ENCODE measurements around the gene CIROP. TPM values are rescaled to one million over a fixed set of nuclear protein-coding genes. Genes with fewer than 3 reads are reported as not detected.
A peak's percentile ranks its signal among the peaks of the same experiment; 100 is the strongest.

CIROP gene
- total RNA-seq, 1 experiment from 2014 or later: 0.11 TPM

DNA sequence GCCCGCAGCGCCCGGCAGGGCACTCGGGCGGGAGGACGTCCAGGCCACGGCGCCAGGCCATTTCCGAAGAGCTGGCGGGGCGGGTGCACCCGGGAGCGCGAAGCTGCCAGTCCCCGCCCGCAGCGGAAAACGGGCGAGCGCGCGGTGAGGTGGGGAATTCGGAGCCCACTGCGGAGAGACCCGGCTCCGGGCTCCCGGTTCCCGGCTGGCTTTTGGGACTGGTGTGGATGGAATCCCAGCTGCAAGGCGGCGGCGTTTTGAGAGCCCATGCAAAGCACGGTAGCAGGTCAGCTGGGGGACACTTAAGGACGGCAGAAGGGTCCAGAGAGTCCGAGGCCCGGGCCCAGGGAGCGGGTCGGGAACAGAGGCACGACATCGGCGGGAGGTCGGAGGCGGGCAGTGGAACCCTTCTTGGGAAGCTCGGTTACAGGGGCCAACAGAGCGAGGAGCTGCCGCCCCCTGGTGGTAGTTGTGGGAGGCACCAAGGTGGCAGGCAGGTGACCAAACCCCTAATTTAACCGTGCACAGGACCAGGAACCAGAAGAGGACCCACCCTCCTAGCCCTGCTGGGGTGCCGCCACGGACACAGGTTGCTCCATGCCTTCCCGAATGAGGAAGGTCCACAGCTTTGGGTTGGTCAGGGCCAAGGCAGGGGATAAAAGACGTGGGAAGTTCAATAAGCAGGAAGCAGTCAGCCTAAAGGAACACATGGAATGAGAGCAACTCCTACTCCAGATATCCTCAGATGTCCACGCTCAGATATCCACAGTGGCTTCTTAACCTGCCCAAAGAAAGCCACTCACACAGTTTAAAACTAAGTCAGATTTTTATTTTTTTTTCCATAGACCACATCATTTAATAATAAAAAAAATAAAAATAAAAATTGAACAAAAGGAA is 46.8 kb downstream of the CIROP start (continued):
- TF ChIP-seq, protein P1, sequence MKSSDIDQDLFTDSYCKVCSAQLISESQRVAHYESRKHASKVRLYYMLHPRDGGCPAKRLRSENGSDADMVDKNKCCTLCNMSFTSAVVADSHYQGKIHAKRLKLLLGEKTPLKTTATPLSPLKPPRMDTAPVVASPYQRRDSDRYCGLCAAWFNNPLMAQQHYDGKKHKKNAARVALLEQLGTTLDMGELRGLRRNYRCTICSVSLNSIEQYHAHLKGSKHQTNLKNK (CRISPR knock-in tag; IDR thresholded peaks at IDR 0.05): peak; percentile 4; the same call in 1 of the 2 replicates
- TF ChIP-seq, protein P2, sequence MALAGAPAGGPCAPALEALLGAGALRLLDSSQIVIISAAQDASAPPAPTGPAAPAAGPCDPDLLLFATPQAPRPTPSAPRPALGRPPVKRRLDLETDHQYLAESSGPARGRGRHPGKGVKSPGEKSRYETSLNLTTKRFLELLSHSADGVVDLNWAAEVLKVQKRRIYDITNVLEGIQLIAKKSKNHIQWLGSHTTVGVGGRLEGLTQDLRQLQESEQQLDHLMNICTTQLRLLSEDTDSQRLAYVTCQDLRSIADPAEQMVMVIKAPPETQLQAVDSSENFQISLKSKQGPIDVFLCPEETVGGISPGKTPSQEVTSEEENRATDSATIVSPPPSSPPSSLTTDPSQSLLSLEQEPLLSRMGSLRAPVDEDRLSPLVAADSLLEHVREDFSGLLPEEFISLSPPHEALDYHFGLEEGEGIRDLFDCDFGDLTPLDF (CRISPR knock-in tag; IDR thresholded peaks at IDR 0.05): 0 out of 2 replicates have a peak, but pooled peaks have one; percentile 34
- TF ChIP-seq ETV6 (CRISPR knock-in tag; IDR thresholded peaks at IDR 0.05) (no peak), KAT7 (CRISPR knock-in tag; IDR thresholded peaks at IDR 0.05; ENCODE audit: borderline replicate concordance) (0 out of 2 replicates have a peak, but pooled peaks have one; percentile 18), PRRX2 (CRISPR knock-in tag; IDR thresholded peaks at IDR 0.05) (peak; percentile 43; the same call in 1 of the 2 replicates), OVOL2 (CRISPR knock-in tag; IDR thresholded peaks at IDR 0.05; ENCODE audit: borderline replicate concordance) (0 out of 2 replicates have a peak, but pooled peaks have one; percentile 19), EMX1 (CRISPR knock-in tag; IDR thresholded peaks at IDR 0.05) (peak; percentile 52)

DNA sequence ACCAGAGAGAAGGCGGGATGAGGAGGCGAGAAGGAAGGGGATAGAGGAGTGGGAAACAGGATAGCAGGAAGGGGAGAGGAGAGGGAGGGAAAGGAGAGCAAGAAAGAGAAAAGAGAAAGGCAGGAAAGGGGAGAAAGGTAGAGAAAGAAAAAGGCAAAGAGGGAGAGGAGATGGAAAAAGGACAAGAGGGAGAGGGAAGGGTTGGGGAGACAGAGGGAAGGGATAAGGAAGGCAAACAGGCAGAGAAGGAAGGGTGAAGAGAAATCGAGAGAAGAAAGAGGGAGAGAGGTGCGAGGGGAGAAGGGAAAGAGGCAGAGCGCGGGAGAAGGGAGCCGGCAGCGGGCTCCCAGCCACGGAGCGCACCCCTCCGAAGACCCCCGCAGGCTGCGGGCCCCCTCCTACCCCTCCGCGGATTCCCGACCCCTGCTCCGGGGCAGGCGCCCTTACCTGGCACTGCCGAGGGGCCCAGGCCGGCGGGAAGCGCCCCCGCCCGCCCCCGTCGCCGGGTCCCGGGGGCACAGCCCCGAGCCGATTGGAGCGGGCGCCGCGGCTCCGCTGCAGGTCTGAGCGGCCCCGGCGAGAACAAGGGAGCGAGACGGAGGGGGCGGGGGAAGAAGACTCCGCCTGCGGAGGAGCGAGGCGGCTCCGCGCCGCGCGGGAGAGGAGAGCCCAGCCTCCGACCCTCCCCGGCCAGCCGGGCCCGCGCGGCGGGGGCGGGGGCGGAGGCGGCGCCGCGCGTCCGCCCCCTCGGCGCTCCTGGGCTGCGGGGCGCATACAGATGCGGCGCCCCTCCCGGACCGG is 47.6 kb downstream of the CIROP start, which contains the start of gene CDH24:
TSS of gene CDH24 (minus strand) at position 565 of the 801 bp plus-strand sequence. CDS start 1,787 bp downstream, outside the sequence.
- CTCF ChIA-PET: interaction anchor here (0.5 to 8.8 kb wide), 46 partner anchors 11 to 1613 kb away, joined by 3 to 224 read pairs (median 6); partner anchors contain the start of genes ACIN1, AJUBA, C14orf119 and HAUS4
- peaks cover 24% of the 10 kb centered on the region for H3K36me3 Mint-ChIP-seq
- peak within 1 kb of the TSS; percentile 91 for H3K27ac Mint-ChIP-seq
- DNase-seq (ENCODE audit: low spot score): peak; percentile 80
- peak within 1 kb of the TSS; percentile 83 for H3K4me3 Mint-ChIP-seq
- TF ChIP-seq KAT7 (CRISPR knock-in tag; IDR thresholded peaks at IDR 0.05; ENCODE audit: borderline replicate concordance): 0 out of 2 replicates have a peak, but pooled peaks have one; percentile 19
- TF ChIP-seq TP53 (CRISPR knock-in tag; IDR thresholded peaks at IDR 0.05): 0 out of 2 replicates have a peak, but pooled peaks have one; percentile 44
- TF ChIP-seq, protein P3, sequence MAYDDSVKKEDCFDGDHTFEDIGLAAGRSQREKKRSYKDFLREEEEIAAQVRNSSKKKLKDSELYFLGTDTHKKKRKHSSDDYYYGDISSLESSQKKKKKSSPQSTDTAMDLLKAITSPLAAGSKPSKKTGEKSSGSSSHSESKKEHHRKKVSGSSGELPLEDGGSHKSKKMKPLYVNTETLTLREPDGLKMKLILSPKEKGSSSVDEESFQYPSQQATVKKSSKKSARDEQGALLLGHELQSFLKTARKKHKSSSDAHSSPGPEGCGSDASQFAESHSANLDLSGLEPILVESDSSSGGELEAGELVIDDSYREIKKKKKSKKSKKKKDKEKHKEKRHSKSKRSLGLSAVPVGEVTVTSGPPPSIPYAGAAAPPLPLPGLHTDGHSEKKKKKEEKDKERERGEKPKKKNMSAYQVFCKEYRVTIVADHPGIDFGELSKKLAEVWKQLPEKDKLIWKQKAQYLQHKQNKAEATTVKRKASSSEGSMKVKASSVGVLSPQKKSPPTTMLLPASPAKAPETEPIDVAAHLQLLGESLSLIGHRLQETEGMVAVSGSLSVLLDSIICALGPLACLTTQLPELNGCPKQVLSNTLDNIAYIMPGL (CRISPR knock-in tag; IDR thresholded peaks at IDR 0.05): no peak
- TF ChIP-seq, protein P4, sequence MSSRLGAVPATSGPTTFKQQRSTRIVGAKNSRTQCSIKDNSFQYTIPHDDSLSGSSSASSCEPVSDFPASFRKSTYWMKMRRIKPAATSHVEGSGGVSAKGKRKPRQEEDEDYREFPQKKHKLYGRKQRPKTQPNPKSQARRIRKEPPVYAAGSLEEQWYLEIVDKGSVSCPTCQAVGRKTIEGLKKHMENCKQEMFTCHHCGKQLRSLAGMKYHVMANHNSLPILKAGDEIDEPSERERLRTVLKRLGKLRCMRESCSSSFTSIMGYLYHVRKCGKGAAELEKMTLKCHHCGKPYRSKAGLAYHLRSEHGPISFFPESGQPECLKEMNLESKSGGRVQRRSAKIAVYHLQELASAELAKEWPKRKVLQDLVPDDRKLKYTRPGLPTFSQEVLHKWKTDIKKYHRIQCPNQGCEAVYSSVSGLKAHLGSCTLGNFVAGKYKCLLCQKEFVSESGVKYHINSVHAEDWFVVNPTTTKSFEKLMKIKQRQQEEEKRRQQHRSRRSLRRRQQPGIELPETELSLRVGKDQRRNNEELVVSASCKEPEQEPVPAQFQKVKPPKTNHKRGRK (CRISPR knock-in tag; IDR thresholded peaks at IDR 0.05; ENCODE audit: borderline replicate concordance): peak; percentile 87; the same call in 1 of the 2 replicates
- POLR2A ChIA-PET: interaction anchor here (0.6 to 2.6 kb wide), 14 partner anchors 11 to 128 kb away, joined by 3 to 13 read pairs (median 6); partner anchors contain the start of genes ACIN1, AJUBA, C14orf119 and PRMT5
- H3K27me3 Mint-ChIP-seq (ENCODE audit: low read depth): peaks cover 5% of the 10 kb centered on the region; the same call in 1 of the 2 replicates
- peaks cover 16% of the 10 kb centered on the region for H3K4me1 Mint-ChIP-seq
- no peaks in the 10 kb centered on the region for H3K9me3 Mint-ChIP-seq
- peak; percentile 31 for ATAC-seq

DNA sequence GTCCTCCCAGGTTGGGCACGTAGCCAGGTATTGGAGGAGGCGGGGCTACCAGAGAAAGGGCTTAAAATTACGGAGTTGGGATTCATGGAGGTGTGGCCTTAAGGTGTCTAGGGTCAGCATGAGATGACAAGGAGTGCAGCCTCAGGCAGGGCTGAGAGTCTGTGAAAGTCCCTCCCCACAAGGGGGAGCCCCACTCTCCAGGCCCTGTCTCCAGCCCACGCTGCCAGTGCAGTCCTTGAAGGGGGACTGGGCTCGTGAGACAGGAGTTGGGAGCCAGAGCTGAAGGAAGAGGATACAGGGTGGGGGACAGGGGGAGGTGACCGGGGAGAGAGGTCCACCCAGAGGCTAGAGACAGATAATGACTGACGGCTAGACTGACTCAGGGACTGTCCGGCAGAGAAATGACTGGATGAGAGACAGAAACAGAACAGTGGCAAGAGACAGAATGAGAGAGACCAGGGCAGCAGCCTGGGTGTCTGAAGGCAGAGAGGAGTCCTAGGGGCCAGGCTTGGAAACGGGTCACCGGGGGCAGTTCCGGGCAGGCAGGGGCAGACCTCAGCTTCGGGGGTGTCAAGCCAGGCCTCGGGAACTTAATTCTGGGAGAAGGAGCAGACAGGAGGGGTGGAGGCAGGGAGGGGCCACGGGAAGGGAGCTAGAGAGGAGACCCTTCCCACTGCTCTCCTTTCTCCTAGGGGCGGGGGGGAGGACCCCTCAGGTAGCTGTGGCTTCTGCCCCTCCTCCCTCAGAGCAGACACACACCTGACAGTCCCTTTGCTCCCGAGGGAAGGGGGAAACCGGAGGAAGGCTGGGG is 48.4 kb downstream of the CIROP start:
- ChIA-PET POLR2A (interaction anchor here (0.7 to 1.7 kb wide), 4 partner anchors 39 to 74 kb away, joined by 4 to 5 read pairs (median 4); partner anchors contain the start of genes ACIN1, AJUBA and C14orf119), CTCF (interaction anchor here (0.8 to 8.8 kb wide), 21 partner anchors 12 to 126 kb away, joined by 3 to 224 read pairs (median 9); partner anchors contain the start of genes ACIN1, AJUBA, C14orf119 and HAUS4)
- Mint-ChIP-seq H3K27me3 (ENCODE audit: low read depth) (peaks cover 5% of the 10 kb centered on the region; the same call in 1 of the 2 replicates), H3K4me1 (peaks cover 16% of the 10 kb centered on the region), H3K9me3 (no peaks in the 10 kb centered on the region), H3K4me3 (peak overlapping the region; percentile 71), H3K36me3 (peaks cover 20% of the 10 kb centered on the region), H3K27ac (no peak overlapping the region; the same call in 1 of the 2 replicates)
- peak; percentile 65 for ATAC-seq
- peak; percentile 81 for DNase-seq (ENCODE audit: low spot score)
- TF ChIP-seq GTF2I (CRISPR knock-in tag; conservative IDR thresholded peaks at IDR 0.05) (no peak), TEAD1 (CRISPR knock-in tag; IDR thresholded peaks at IDR 0.05) (0 out of 2 replicates have a peak, but pooled peaks have one; percentile 9)
- TF ChIP-seq, protein P2 (CRISPR knock-in tag; IDR thresholded peaks at IDR 0.05): no peak
- TF ChIP-seq, protein P5, sequence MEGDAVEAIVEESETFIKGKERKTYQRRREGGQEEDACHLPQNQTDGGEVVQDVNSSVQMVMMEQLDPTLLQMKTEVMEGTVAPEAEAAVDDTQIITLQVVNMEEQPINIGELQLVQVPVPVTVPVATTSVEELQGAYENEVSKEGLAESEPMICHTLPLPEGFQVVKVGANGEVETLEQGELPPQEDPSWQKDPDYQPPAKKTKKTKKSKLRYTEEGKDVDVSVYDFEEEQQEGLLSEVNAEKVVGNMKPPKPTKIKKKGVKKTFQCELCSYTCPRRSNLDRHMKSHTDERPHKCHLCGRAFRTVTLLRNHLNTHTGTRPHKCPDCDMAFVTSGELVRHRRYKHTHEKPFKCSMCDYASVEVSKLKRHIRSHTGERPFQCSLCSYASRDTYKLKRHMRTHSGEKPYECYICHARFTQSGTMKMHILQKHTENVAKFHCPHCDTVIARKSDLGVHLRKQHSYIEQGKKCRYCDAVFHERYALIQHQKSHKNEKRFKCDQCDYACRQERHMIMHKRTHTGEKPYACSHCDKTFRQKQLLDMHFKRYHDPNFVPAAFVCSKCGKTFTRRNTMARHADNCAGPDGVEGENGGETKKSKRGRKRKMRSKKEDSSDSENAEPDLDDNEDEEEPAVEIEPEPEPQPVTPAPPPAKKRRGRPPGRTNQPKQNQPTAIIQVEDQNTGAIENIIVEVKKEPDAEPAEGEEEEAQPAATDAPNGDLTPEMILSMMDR (IDR thresholded peaks at IDR 0.05): peak; percentile 62
- TF ChIP-seq, protein P6, sequence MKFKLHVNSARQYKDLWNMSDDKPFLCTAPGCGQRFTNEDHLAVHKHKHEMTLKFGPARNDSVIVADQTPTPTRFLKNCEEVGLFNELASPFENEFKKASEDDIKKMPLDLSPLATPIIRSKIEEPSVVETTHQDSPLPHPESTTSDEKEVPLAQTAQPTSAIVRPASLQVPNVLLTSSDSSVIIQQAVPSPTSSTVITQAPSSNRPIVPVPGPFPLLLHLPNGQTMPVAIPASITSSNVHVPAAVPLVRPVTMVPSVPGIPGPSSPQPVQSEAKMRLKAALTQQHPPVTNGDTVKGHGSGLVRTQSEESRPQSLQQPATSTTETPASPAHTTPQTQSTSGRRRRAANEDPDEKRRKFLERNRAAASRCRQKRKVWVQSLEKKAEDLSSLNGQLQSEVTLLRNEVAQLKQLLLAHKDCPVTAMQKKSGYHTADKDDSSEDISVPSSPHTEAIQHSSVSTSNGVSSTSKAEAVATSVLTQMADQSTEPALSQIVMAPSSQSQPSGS (CRISPR knock-in tag; IDR thresholded peaks at IDR 0.05; ENCODE audit: borderline replicate concordance, low read depth): no peak

All from WTC11 (cell line).